Measurements from ENCODE around the gene MBOAT2. TPM values are rescaled to one million over a fixed set of nuclear protein-coding genes. Genes with fewer than 3 reads are reported as not detected.
"Not testable (repeated sequence)": the region's sequence is repeated elsewhere in the genome, so short reads cannot be mapped to it uniquely, and the experiment has no call there.

Gene MBOAT2
- total RNA-seq, 1 experiment from 2014 or later = 16.8 TPM

DNA sequence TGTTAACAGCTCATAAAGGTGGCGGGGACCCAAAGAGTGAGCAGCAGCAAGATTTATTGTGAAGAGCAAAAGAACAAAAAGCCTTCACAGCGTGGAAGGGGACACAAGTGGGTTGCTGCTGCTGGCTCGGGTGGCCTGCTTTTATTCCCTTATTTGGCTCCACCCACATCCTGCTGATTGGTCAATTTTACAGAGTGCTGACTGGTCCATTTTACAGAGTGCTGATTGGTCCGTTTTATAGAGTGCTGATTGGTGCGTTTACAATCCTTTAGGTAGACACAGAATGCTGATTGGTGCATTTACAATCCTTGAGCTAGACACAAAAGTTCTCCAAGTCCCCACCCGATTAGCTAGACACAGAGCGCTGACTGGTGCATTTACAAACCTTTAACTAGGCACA is 100.7 kb downstream of the MBOAT2 start:
- CTCF ChIA-PET; RAD21 ChIA-PET (ENCODE audit: low non-redundant PET in 1 of 2, low total read pairs in 2 of 2, uncharacterized antibody in 2 of 2, unreplicated experiment in 2 of 2); intact Hi-C loops (cut with micrococcal nuclease): not testable (repeated sequence)

DNA sequence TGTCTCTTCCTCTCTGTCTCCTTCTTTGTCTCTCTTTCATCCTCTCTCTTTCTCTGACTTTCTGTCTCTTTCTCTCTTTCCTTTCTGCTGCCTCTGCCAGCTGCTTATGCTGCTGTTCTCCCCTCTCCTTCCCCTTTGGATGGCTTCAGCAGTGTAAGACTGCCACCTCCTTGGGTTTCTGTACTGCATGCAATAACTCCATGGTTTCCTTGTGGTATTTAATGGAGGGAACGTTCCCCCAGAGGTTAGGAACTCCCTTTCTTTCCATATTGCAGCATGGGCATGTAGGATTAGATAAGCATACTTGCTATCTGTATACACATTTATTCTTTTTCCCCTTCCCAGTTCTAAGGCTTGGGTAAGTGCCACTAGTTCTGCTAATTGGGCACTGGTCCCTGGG is 106.3 kb downstream of the MBOAT2 start:
- H3K79me2 ChIP-seq (ENCODE audit: insufficient read depth, low read length); RAD21 ChIA-PET (ENCODE audit: low non-redundant PET in 1 of 2, low total read pairs in 2 of 2, uncharacterized antibody in 2 of 2, unreplicated experiment in 2 of 2); BruUV-seq (replicated peaks); POLR2A ChIA-PET; intact Hi-C loops (cut with micrococcal nuclease); H3K27me3 ChIP-seq (ENCODE audit: insufficient read depth, low read length); H3K9me3 ChIP-seq (ENCODE audit: control insufficient read depth in 1 of 2, insufficient read depth in 1 of 2, low read depth in 1 of 2, low read length in 2 of 2); H4K20me1 ChIP-seq (ENCODE audit: insufficient read depth); H3K9me2 ChIP-seq (ENCODE audit: insufficient read depth); H2AFZ ChIP-seq (ENCODE audit: low read depth, low read length, poor library complexity, severe bottlenecking); H3K4me3 ChIP-seq (replicated peaks in 1 of 2; ENCODE audit: low read depth in 1 of 2, low read length in 2 of 2); H3K4me2 ChIP-seq (ENCODE audit: low read length); H3K36me3 ChIP-seq (ENCODE audit: control insufficient read depth in 1 of 2, insufficient read depth in 2 of 2, low read length in 2 of 2); CTCF ChIA-PET; H3K9ac ChIP-seq (ENCODE audit: low read length); ATAC-seq; DNase-seq (ENCODE audit: low read depth, low spot score); H3K27ac ChIP-seq (ENCODE audit: low read depth, low read length); H3K4me1 ChIP-seq (ENCODE audit: control insufficient read depth in 1 of 2, insufficient read depth in 2 of 2, low read length in 2 of 2): not testable (repeated sequence)

More for the DNA sequence above, 100.7 kb downstream of the MBOAT2 start:
- H3K9ac ChIP-seq (ENCODE audit: low read length); BruUV-seq (replicated peaks); H2AFZ ChIP-seq (ENCODE audit: low read depth, low read length, poor library complexity, severe bottlenecking); H3K4me1 ChIP-seq (ENCODE audit: control insufficient read depth in 1 of 2, insufficient read depth in 2 of 2, low read length in 2 of 2); H3K4me3 ChIP-seq (replicated peaks in 1 of 2; ENCODE audit: low read depth in 1 of 2, low read length in 2 of 2); ATAC-seq; DNase-seq (ENCODE audit: low read depth, low spot score); H3K4me2 ChIP-seq (ENCODE audit: low read length); H3K27ac ChIP-seq (ENCODE audit: low read depth, low read length); POLR2A ChIA-PET; H3K9me2 ChIP-seq (ENCODE audit: insufficient read depth); H3K79me2 ChIP-seq (ENCODE audit: insufficient read depth, low read length); H4K20me1 ChIP-seq (ENCODE audit: insufficient read depth); H3K27me3 ChIP-seq (ENCODE audit: insufficient read depth, low read length); H3K36me3 ChIP-seq (ENCODE audit: control insufficient read depth in 1 of 2, insufficient read depth in 2 of 2, low read length in 2 of 2); H3K9me3 ChIP-seq (ENCODE audit: control insufficient read depth in 1 of 2, insufficient read depth in 1 of 2, low read depth in 1 of 2, low read length in 2 of 2): not testable (repeated sequence)

DNA sequence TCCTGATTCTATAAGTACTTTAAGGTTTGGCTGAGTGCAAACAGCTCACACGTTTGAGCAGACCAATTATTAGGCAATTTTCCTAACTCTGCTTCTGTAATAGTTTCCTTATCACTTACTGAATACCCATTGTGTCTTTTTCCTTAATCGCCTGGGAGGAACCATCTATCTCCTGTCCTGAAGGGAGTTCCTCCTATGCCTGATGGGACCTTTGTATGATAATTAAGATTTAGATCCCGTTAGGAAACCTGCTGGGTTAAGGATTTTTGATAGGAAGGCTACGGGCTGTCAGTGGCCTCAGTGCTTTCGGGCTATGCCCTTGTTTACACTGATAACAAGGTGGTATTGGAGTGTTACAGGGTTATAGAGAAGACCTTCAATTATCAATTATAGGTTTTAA is 106.8 kb downstream of the MBOAT2 start:
- H3K79me2 ChIP-seq (ENCODE audit: insufficient read depth, low read length); DNase-seq (ENCODE audit: low read depth, low spot score); BruUV-seq (replicated peaks); H3K36me3 ChIP-seq (ENCODE audit: control insufficient read depth in 1 of 2, insufficient read depth in 2 of 2, low read length in 2 of 2); H3K27ac ChIP-seq (ENCODE audit: low read depth, low read length); ATAC-seq; H3K9ac ChIP-seq (ENCODE audit: low read length); POLR2A ChIA-PET; H3K9me3 ChIP-seq (ENCODE audit: control insufficient read depth in 1 of 2, insufficient read depth in 1 of 2, low read depth in 1 of 2, low read length in 2 of 2); H3K9me2 ChIP-seq (ENCODE audit: insufficient read depth); H2AFZ ChIP-seq (ENCODE audit: low read depth, low read length, poor library complexity, severe bottlenecking); H3K4me2 ChIP-seq (ENCODE audit: low read length); H4K20me1 ChIP-seq (ENCODE audit: insufficient read depth); intact Hi-C loops (cut with micrococcal nuclease); RAD21 ChIA-PET (ENCODE audit: low non-redundant PET in 1 of 2, low total read pairs in 2 of 2, uncharacterized antibody in 2 of 2, unreplicated experiment in 2 of 2); CTCF ChIA-PET; H3K4me1 ChIP-seq (ENCODE audit: control insufficient read depth in 1 of 2, insufficient read depth in 2 of 2, low read length in 2 of 2); H3K4me3 ChIP-seq (replicated peaks in 1 of 2; ENCODE audit: low read depth in 1 of 2, low read length in 2 of 2); H3K27me3 ChIP-seq (ENCODE audit: insufficient read depth, low read length): not testable (repeated sequence)

DNA sequence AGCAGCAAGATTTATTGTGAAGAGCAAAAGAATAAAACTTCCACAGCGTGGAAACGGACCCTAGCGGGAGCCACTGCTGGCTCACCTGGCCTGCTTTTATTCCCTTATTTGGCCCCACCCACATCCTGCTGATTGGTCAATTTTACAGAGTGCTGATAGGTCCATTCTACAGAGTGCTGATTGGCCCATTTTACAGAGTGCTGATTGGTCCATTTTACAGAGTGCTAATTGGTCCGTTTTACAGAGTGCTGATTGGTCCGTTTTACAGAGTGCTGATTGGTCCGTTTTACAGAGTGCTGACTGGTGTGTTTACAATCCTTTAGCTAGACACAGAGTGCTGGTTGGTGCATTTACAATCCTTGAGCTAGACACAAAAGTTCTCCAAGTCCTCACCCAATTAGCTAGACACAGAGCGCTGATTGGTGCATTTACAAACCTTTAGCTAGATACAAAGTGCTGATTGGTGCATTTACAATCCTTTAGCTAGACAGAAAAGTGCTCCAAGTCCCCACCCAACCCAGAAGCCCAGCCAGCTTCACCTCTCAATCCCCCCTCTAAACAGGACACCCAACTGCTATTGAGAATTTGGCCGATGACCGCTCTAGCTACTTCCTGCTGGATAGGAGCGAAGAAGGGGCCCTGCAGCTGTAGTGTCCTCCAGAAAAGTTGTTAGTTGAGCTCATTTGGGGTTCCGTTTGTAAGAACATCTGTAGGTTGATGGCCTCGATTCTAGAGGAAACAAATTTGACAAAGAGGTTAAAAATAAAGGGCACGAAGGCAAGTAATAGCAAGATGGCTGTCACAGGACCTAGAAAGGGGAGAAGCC is 108.2 kb downstream of the MBOAT2 start:
- RAD21 ChIA-PET (ENCODE audit: low non-redundant PET in 1 of 2, low total read pairs in 2 of 2, uncharacterized antibody in 2 of 2, unreplicated experiment in 2 of 2); BruUV-seq (replicated peaks); H3K9me3 ChIP-seq (ENCODE audit: control insufficient read depth in 1 of 2, insufficient read depth in 1 of 2, low read depth in 1 of 2, low read length in 2 of 2); ATAC-seq; H3K27me3 ChIP-seq (ENCODE audit: insufficient read depth, low read length); H4K20me1 ChIP-seq (ENCODE audit: insufficient read depth); H3K9ac ChIP-seq (ENCODE audit: low read length); H3K4me2 ChIP-seq (ENCODE audit: low read length); H3K4me1 ChIP-seq (ENCODE audit: control insufficient read depth in 1 of 2, insufficient read depth in 2 of 2, low read length in 2 of 2); H3K27ac ChIP-seq (ENCODE audit: low read depth, low read length); H3K36me3 ChIP-seq (ENCODE audit: control insufficient read depth in 1 of 2, insufficient read depth in 2 of 2, low read length in 2 of 2); H3K79me2 ChIP-seq (ENCODE audit: insufficient read depth, low read length); H2AFZ ChIP-seq (ENCODE audit: low read depth, low read length, poor library complexity, severe bottlenecking); intact Hi-C loops (cut with micrococcal nuclease); H3K9me2 ChIP-seq (ENCODE audit: insufficient read depth); H3K4me3 ChIP-seq (replicated peaks in 1 of 2; ENCODE audit: low read depth in 1 of 2, low read length in 2 of 2); CTCF ChIA-PET; POLR2A ChIA-PET; DNase-seq (ENCODE audit: low read depth, low spot score): not testable (repeated sequence)

Data from HCT116 (cell line).